Measurements from ENCODE around the gene PQBP1. TPM values are rescaled to one million over a fixed set of nuclear protein-coding genes. Genes with fewer than 3 reads are reported as not detected.

Gene PQBP1
- total and polyA plus RNA-seq, 4 donors, result 22.0 to 44.3 (median 37.3) TPM

GRCh38 chrX:48934581-48935300, 37.0 kb downstream of the PQBP1 start:
- Histone ChIP-seq H3K27me3 (ENCODE audit: control insufficient read depth in 4 of 4, insufficient read depth in 4 of 4, low read length in 3 of 4) (no peaks in the 10 kb centered on the region), H3K9me3 (ENCODE audit: control insufficient read depth in 4 of 4, low read length in 3 of 4) (no peaks in the 10 kb centered on the region), H3K27ac (ENCODE audit: low read depth in 1 of 2, low read length in 2 of 2) (no peak overlapping the region), H3K4me3 (ENCODE audit: low read depth in 1 of 3, low read length in 3 of 3) (no peak overlapping the region), H3K4me1 (ENCODE audit: control insufficient read depth in 4 of 4, insufficient read depth in 4 of 4, low read length in 3 of 4) (peaks cover 0 to 7% (median 3%) of the 10 kb centered on the region in 4 donors), H3K36me3 (ENCODE audit: control insufficient read depth in 4 of 4, insufficient read depth in 3 of 4, low read depth in 1 of 4, low read length in 3 of 4) (peaks cover 3 to 21% (median 11%) of the 10 kb centered on the region in 4 donors), H3K9ac (ENCODE audit: low read depth in 1 of 2, low read length in 2 of 2) (no peak overlapping the region)
- DNase-seq (ENCODE audit: low spot score), result no peak
- no peak for TF ChIP-seq TAF1 (conservative IDR thresholded peaks at IDR 0.05)
- 88% methylated on average over 7 of the region's 7 CpGs for WGBS

- H3K4me1 ChIP-seq (ENCODE audit: control insufficient read depth in 4 of 4, insufficient read depth in 4 of 4, low read length in 3 of 4), result peaks cover 0 to 10% (median 3%) of the 10 kb centered on the region in 4 donors
- WGBS, result 92% methylated on average over 1 of the region's 1 CpG
- H3K27ac ChIP-seq (ENCODE audit: low read depth in 1 of 2, low read length in 2 of 2), result no peak overlapping the region
- DNase-seq (ENCODE audit: low spot score), result no peak
- peaks cover 1 to 19% (median 10%) of the 10 kb centered on the region in 4 donors for H3K36me3 ChIP-seq (ENCODE audit: control insufficient read depth in 4 of 4, insufficient read depth in 3 of 4, low read depth in 1 of 4, low read length in 3 of 4)
- H3K9ac ChIP-seq (ENCODE audit: low read depth in 1 of 2, low read length in 2 of 2), result no peak overlapping the region
- TF ChIP-seq FOXA1 (IDR thresholded peaks at IDR 0.05) (no peak), RXRA (IDR thresholded peaks at IDR 0.05) (peak in 1 of 2 donors; percentile 8)
- no peaks in the 10 kb centered on the region for H3K9me3 ChIP-seq (ENCODE audit: control insufficient read depth in 4 of 4, low read length in 3 of 4)
- H3K4me3 ChIP-seq (ENCODE audit: low read depth in 1 of 3, low read length in 3 of 3), result no peak overlapping the region
- H3K27me3 ChIP-seq (ENCODE audit: control insufficient read depth in 4 of 4, insufficient read depth in 4 of 4, low read length in 3 of 4), result no peaks in the 10 kb centered on the region
Observed at GRCh38 chrX:48935301-48935670, 37.6 kb downstream of the PQBP1 start.

DNA sequence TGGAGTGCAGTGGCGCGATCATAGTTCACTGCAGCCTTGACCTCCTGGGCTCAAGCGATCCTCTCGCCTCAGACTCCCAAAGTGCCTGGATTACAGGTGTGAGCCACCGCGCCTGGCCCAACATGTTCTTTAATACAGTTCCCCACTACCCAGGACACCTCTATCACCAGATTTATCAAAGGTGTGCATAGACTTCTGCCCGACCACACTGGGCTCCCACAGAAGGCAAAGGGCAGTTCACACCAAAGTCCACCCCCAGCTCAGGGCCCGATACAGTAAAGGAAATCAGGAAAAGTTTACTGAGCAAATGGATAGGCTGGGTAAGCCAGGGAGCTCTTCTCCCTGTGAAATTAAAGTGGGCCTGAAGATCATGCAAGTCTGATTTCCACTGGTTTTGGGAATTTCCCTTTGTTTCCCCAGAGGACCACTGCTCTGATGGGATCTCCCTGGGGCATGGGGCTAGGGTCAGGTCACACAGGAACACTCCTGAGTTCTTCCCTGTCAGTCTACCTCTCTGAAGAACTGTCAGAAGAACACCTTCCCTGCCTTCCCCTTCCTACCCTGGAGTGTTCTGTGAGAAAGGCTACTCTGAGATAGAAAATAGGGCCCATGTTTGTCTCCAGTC, 38.8 kb downstream of the PQBP1 start:
- Histone ChIP-seq H3K27me3 (ENCODE audit: control insufficient read depth in 4 of 4, insufficient read depth in 4 of 4, low read length in 3 of 4) (no peaks in the 10 kb centered on the region), H3K9ac (ENCODE audit: low read depth in 1 of 2, low read length in 2 of 2) (no peak overlapping the region), H3K9me3 (ENCODE audit: control insufficient read depth in 4 of 4, low read length in 3 of 4) (no peaks in the 10 kb centered on the region), H3K4me3 (ENCODE audit: low read depth in 1 of 3, low read length in 3 of 3) (no peak overlapping the region), H3K27ac (ENCODE audit: low read depth in 1 of 2, low read length in 2 of 2) (no peak overlapping the region), H3K36me3 (ENCODE audit: control insufficient read depth in 4 of 4, insufficient read depth in 3 of 4, low read depth in 1 of 4, low read length in 3 of 4) (peaks cover 1 to 16% (median 6%) of the 10 kb centered on the region in 4 donors), H3K4me1 (ENCODE audit: control insufficient read depth in 4 of 4, insufficient read depth in 4 of 4, low read length in 3 of 4) (peaks cover 2 to 19% (median 6%) of the 10 kb centered on the region in 4 donors)
- 81% methylated on average over 8 of the region's 8 CpGs for WGBS
- no peak for DNase-seq (ENCODE audit: low spot score)
- no peak for TF ChIP-seq CTCF (IDR thresholded peaks at IDR 0.05; ENCODE audit: low read depth, low read length, missing input control)
- TF ChIP-seq EGR1 (IDR thresholded peaks at IDR 0.05; ENCODE audit: low read depth in 2 of 2), result no peak
- peak in 1 of 2 donors; percentile 51 for TF ChIP-seq HNF4A (conservative IDR thresholded peaks at IDR 0.05)
- TF ChIP-seq, protein P1, sequence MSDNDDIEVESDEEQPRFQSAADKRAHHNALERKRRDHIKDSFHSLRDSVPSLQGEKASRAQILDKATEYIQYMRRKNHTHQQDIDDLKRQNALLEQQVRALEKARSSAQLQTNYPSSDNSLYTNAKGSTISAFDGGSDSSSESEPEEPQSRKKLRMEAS (IDR thresholded peaks at IDR 0.05), result no peak
- TF ChIP-seq, protein P2, sequence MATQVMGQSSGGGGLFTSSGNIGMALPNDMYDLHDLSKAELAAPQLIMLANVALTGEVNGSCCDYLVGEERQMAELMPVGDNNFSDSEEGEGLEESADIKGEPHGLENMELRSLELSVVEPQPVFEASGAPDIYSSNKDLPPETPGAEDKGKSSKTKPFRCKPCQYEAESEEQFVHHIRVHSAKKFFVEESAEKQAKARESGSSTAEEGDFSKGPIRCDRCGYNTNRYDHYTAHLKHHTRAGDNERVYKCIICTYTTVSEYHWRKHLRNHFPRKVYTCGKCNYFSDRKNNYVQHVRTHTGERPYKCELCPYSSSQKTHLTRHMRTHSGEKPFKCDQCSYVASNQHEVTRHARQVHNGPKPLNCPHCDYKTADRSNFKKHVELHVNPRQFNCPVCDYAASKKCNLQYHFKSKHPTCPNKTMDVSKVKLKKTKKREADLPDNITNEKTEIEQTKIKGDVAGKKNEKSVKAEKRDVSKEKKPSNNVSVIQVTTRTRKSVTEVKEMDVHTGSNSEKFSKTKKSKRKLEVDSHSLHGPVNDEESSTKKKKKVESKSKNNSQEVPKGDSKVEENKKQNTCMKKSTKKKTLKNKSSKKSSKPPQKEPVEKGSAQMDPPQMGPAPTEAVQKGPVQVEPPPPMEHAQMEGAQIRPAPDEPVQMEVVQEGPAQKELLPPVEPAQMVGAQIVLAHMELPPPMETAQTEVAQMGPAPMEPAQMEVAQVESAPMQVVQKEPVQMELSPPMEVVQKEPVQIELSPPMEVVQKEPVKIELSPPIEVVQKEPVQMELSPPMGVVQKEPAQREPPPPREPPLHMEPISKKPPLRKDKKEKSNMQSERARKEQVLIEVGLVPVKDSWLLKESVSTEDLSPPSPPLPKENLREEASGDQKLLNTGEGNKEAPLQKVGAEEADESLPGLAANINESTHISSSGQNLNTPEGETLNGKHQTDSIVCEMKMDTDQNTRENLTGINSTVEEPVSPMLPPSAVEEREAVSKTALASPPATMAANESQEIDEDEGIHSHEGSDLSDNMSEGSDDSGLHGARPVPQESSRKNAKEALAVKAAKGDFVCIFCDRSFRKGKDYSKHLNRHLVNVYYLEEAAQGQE (IDR thresholded peaks at IDR 0.05), result no peak
- no peak for TF ChIP-seq RXRA (IDR thresholded peaks at IDR 0.05)
- TF ChIP-seq RAD21 (IDR thresholded peaks at IDR 0.05), result no peak
- TF ChIP-seq GABPA (IDR thresholded peaks at IDR 0.05 in 1 of 2, conservative IDR thresholded peaks at IDR 0.05 in 1 of 2), result no peak

Data from liver (tissue), 9 donors.